GM18873 (cell line): ENCODE measurements around the gene RAD51B.

Experiments
- ATAC-seq: cut with Tn5 transposase; IDR thresholded peaks from one replicate; pipeline ENCODE4 v1.9.1; 2021; ENCODE audit warnings: mild to moderate bottlenecking, moderate library complexity, moderate number of reproducible peaks; ENCODE audit not compliant: unreplicated experiment, low FRiP score

The RAD51B gene

DNA sequence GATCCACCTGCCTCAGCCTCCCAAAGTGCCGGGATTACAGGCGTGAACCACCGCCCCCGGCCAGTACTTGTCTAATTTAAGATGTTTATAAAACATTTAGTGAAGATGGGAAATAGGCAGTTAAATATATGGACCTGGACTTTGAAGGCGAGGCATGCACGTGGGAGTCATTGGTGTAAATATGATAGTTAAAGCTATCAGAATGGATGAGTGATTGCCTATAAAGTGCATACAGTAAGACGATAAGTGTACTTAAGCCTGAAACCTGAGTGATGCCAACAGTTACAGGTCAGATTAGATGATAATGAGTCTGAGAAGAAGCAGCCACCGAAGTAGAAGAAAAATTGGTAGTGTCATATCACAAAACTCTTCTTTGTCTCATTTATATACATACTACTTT lies 11.5 kb downstream of the RAD51B start:
- ATAC-seq: no peak

DNA sequence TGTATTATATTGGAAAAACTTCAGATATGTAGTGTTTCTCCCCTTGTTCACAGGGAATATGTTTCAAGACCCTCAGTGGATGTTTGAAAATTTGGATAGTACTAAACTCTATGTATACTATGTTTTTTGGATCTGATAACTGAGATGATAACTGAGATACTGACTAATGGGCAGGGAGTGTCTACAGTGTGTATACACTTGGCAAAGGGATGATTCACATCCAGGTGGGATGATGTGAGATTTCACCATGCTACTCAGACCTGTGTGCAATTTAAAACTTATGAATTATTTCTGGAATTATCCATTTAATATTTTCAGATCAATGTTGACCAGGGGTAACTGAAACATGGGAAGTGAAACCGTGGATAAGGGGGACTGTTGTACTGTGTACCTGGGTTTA lies 13.8 kb downstream of the RAD51B start:
- ATAC-seq: no peak

DNA sequence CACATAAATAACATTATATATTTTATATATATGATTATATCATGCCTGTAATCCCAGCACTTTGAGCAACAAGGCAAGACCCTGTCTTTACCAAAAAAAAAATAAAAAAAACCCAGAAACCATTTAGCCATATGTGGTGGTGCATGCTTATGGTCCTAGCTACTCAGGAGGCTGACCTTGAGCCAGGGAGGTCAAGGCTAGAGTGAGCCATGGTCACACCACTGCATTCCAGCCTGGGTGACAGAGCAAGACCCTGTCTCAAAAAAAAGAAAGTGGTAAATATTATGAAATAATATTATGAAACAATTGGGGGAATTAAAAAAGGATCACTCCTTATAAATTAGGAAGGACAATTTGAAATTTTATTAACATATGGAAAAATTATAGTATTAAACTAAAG lies 16.0 kb downstream of the RAD51B start:
- ATAC-seq: no peak

DNA sequence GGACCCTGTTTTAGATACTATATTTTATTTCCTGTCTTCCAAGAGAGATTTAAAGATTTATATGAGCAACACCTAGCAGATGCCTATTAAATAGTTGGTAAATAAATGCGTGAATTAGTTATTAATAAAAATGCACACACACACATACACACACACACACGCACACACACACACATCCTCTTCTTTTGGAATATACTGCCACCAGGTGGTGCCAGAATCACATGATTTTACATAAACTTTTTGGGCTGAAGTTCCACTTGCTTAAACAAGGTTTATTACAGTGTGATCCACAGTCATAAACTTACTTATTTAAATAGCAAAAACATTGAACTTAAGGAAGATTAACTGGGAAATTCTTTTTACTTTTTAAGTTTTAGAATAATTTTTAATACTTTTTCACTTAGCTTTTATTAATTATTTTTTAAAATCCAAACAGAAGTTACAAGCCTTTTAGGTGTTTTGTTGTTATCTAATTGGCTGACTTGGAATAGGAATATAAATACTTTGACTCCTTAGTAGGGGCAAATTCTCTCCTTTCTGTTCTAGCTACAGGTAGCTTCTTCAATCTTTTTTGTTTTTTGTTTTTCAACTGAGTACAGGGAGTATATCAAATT lies 17.5 kb downstream of the RAD51B start:
- ATAC-seq: no peak

DNA sequence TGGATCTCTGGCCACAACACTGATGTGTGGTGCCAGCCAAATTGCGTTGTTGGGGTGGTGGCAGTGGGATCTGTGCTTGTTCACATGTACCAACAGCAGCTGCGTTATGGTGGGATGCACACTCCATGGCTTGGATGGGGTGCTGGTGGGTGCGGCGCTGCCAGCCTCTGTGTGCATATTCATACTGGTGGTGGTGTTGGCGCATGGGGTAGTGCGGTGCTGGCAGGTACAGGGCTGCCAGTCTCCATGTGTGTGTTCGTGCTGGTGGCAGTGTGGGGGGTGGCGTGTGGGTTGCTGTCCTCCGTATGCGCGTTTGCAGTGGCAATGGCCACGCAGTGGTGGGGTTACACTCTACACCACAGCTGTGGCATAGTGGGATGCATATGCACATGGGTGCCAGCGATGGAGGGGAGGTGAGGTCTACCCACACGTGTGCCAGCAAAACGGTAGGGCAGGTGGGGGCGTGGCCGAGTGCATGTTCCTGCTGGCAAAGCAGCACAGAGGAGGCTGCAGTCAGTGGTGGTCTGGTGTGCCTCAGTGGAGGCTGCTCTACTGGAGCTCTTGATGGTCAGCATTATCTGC lies 26.5 kb downstream of the RAD51B start:
- no peak for ATAC-seq

DNA sequence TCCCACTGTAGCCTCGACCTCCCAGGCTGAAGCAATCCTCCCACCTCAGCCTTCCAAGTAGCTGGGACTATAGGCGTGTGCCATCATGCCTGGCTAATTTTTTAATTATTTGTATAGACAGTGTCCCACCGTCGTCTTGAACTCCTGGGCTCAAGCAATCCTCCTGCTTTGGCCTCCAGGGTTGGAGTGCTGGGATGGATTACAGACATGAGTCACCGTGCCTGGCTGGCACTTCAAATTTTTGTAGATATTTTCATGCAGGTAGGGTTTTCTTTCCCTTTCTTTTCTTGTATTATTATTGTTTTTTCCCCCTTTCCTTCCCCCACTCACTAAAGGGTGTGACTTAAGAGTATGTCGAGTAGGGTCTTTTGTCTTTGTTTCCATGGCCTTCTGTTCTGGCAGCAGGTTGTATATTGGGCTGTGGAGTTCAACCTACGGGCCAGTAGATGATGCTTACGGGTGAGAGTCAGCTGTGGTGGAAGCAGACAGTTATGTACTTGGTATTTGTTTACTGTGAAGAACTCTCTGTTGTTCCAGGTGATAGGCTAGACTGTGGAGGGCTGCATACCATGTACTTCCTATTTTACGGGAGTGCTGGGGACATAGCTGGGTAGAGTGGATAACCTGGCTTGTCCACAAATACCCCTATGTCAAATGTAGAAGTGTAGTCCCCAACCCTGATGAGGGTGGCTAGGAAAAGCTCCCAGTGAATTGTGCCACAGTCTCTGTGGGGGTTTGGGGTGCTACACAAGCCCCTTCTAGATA lies 30.7 kb downstream of the RAD51B start:
- no peak for ATAC-seq

DNA sequence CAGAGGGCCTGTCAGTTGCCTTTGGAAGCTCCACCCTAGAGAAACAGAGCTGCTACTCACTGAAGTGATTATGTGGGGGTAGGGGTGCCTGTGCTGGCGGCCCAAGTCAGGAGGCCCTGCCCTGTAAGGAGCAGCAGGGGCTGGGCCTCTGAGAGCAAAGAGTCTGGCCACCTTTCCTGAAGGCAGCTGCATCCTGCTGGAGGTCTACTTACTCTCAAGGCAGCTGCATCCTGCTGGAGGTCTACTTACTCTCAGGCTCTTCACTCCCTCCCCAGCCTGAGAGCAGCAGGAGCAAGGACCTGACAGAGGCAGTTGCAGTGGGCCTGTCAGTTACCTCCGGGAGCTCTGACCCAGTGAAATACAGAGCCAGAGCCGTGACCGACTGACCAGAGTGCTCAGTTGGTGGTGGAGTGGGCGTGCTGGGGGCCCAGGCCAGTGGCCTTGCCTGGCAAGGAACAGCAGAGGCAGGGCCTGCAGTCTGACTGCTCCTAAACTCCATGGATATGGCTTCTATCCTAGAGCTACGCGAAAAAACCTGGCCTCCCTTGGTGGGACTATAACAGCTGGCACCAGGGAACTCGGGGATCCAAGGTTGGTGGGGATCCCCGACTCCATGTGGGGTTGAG lies 32.3 kb downstream of the RAD51B start:
- ATAC-seq: no peak

DNA sequence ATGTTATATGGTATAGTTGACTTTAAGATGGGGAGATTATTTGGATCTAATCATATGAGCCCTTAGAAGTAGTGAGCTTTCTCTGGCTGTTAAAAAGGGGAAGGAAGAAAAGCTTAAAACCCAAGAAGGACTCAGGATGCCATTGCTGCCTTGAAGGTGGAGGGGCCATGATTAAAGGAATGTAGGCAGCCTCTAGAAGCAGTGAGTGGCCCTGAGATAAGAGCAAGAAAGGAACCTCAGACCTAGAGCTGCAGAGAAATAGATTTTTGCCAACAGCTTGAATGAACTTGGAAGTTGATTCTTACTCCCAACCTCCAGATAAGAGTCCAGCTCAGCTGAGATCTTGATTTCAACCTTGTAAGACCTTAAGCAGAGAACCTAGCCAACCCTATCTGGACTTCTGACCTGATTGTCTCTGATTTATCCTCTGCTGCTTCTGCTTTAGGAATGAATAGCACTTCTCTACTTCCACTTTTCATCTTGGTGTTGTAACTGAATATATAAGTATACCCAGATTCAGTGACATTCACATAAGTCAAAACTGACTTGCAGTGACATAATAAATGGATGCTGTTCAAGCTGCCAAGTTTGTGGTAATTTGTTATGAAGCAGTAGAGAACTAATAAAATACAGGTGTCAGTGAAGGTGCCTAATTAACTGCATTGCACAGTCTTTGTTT lies 33.5 kb downstream of the RAD51B start:
- ATAC-seq: no peak

DNA sequence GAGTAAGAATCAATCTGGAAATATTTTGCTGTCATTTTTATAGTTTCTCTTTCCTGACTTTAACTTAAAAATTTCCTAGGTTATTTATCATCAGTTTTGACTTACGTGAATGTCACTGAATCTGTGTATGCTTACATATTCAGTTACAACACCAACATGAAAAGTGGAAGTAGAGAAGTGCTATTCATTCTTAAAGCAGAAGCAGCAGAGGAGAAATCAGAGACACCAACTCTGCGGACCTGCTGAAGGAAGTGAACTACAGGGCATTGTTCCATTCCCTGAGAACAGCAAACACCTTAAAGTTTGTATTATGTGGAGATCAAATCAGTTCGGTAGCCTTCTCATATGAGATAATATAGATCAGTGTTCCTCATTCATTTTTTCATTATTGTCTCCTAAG lies 34.1 kb downstream of the RAD51B start:
- ATAC-seq: no peak

DNA sequence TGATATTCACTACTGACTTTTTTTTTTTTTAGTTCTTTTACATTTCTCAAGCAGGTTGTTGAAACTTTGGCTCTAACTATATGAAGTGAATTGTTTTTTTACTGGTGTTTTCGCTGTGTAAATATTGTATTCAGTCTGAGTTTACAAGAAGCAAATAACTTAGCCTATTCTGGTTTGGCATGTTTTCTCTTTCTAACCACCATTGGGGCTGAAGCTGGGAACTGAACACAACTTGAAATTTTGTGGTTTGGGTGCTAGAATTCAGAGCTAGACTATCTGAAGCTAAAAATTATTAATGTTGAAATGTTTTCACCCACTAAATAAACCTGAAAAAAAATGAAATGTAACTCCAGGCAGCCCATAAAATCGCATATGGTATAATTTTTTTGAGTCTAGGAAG lies 37.2 kb downstream of the RAD51B start:
- ATAC-seq: no peak

DNA sequence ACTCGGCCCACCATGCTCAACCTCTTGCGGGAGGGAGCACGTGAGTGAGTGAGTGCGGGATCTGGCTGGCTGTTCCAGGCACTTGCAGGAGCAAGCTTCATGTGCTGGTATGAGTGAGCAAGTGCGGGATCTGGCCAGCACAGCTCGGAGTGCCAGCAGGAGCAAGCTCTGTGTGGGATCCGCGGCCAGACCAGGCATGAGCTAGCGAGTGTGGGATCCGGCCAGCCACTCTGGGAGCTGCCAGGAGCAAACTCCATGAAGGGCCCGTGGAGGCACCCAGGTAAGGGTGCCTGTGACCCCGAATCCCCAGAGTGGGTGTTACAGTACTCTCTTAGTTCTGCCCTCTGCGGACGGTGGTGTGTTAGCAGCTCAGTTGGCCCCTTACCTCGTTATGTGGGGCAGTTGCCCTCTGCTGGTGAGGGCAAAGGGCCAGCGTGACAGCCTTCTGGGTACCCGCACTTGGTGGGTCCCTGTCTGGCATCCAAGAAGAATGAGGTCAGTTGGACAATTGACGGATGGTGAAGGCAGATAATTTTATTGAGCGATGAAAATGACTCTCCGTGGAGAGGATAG lies 38.3 kb downstream of the RAD51B start:
- no peak for ATAC-seq

DNA sequence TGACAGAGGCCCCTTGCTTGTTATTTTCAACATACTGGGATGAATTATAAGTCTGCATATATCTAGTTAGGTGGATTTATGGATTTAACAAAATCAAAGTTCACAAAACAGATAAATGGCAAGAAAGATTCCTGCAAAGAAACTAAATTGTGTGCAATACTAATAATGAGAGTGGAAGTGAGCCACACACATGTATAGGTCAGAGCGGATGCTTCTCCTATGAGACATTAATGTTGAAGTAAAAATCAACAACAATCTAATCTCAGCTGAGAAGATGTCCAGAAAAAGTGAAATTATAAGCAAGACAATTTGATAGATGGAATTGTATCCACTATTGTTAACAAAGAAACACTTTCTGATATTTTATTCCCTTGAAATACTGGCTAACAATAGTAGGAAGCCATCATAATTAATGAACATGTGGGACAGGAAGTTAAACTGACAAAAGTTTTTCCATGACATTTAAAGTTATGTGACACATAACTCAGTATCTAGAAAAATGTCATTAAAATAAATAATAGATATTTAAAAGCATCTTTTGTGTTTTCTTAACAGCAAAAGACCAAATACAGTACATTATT lies 39.7 kb downstream of the RAD51B start:
- no peak for ATAC-seq

DNA sequence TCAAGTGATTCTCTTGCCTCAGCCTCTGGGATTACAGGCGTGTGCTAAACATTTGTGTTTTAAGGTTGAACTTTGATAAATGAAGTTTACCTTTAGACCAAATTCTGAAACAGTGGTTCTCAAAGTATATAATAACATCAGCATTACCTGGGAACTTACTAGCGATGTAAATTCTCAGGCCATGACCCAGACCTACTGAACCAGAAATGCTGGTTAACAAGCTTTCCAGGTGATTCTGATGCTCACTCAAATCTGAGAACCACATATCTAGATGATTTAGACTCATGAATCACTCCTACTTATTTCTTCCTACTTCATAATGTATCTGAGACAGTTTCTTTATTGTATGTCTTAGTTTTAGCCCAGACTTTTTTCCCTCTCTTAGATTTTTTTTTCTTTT lies 43.6 kb downstream of the RAD51B start:
- ATAC-seq: no peak

DNA sequence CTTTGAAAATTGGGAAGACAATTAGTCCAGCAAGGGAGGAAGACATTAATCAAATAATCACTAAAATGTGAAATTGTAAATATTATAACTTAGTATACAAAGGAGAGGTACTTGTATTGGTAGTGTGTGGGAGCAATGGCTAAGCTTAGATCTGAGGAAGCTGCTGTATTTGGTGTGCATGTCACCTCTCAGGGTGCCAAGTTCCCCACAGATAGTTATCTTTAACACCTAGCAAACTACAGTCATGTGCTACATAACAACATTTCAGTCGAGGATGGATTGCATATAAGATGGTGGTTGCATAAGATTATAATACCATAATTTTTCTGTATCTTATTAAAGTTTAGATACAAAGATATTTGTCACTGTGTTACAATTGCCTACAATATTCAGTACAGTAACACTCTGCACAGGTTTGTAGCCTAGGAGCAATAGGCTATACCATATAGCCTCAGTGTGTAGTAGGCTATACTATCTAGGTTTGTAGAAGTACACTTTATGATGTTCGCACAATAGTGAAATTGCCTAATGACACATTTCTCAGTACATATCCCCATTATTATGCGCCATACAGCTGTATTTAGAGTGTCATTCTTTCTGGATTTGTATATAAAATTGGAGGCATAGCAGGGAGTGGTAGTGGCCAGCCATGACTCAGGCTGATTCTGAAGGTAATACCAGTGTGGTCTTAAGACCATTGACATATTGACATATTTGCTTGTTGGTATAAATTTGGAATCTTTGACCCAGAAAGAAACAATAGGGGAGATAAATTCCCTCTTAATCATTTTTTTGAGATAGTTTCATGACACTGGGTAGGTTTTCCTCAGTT lies 55.8 kb downstream of the RAD51B start:
- ATAC-seq: no peak

DNA sequence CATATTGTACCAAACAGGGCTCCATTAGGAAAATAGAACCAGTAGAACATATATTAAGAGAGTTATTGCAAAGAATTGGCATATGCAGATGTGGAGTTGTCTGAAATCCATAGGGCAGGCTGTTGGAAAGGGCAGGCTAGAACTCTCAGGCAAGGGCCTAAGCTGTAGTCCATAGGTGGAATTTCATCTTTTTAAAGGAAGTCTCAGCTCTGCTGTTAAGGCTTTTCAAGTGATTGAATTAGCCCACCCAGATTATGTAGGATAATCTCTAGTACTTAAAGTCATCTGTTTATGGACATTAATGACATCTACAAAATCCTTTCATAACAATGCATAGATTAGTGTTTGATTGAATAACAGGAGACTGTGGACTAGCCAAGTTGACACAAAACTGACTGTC lies 59.4 kb downstream of the RAD51B start:
- ATAC-seq: no peak

DNA sequence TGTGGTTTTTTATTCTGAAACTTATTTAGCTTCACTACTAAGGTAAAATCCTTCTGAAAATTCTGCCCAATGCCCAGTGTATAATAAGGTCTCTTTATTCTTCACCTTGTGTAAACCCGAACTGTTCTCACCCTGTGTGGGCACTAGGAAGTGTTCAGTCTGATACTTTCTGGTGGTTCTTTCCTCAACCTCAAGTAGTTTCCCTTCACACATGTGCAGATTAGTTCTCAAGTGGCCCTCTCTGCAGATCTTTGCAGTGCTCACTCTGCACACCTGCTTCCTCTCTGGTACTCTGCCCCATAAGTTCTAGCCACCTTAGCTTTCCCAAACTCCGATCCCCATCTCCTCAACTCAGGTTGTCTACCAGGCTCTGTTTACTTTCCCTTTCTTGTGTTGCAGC lies 61.6 kb downstream of the RAD51B start:
- ATAC-seq: peak; percentile 74

DNA sequence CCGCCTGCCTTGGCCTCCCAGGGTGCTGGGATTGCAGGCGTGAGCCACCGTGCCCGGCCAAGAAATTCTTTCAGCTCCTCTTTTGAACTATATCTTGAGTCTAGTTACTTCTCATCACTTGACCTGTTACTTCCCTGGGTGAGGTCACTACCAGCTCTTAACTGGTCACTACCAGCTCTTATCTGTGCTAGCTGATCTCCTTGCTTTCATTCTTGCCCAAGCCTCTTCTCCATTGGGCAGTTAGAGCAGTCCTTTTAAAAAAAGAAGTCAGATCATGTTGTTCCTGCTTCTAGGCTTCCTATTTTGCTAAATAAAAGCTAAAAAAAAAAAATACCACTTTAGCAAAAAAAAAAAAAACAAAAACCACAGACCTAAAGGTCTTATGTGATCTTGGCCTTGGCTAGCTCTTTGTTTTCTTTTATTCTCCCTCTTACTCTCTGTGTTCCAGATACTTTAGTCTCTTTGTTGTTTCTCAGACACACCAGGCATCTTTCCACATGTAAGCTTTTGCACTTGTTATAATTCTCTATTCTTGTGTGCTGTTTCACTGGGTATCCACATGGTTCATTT lies 63.5 kb downstream of the RAD51B start:
- no peak for ATAC-seq

DNA sequence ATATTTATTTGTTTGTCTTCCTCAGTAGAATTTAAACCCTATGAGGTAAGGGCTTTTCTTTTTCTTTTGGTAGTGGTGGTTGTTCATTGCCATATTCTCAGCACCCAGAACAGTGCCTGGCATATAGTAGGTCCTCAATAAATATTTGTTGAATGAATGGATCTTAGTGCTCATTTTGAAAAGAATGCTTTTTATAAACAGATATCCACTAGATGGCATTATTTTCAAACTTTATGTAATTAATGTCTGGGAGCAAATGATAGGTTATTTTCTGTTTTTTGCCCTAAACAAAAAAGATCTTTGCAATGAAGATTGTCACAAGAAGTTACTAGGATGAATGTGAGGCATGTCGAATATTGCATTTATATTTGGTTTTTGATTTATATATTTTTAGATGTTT lies 64.1 kb downstream of the RAD51B start:
- ATAC-seq: no peak

DNA sequence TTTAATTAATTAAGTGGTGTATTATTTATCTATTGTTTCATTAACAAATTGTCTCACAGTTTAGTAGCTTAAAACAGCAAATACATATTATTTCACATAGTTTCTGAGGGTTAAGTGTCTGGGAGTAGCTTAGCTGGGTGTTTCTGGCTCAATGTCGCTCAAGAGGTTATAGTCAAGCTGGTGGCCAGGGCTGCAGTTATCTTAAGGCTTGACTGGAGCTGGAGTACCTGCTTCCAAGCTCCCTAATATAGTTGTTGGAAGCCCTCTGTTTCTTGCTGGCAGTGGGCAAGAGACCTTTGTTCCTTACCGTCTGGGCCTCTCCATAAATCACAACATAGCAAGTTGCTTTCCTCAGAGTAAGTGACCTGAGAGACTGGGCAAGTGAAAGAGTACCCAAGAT lies 66.6 kb downstream of the RAD51B start:
- ATAC-seq: no peak
